Mesenteric fat pad (tissue), 1 donor: ENCODE measurements around the gene FBXW12. TPM values are rescaled to one million over a fixed set of nuclear protein-coding genes. Genes with fewer than 3 reads are reported as not detected.
A peak's percentile ranks its signal among the peaks of the same experiment; 100 is the strongest.

Experiments used
- DNase-seq: peaks from one replicate; pipeline ENCODE4 v3.0.0-alpha.2; 2020; ENCODE audit warnings: low spot score
- total RNA-seq: library from RNA; stranded (reverse); fragmentation: NEBNext Ultra II Directional; extraction: Animal tissue kit (Norgen Biotek cat#: 25700); gene quantifications from one replicate; pipeline ENCODE4 v1.2.1, GENCODE V29; 2021
- donor health status: DM: yes; HTN: yes; CAD: no.

Gene FBXW12
- total RNA-seq, 1 donor from 2014 or later: not detected

DNA sequence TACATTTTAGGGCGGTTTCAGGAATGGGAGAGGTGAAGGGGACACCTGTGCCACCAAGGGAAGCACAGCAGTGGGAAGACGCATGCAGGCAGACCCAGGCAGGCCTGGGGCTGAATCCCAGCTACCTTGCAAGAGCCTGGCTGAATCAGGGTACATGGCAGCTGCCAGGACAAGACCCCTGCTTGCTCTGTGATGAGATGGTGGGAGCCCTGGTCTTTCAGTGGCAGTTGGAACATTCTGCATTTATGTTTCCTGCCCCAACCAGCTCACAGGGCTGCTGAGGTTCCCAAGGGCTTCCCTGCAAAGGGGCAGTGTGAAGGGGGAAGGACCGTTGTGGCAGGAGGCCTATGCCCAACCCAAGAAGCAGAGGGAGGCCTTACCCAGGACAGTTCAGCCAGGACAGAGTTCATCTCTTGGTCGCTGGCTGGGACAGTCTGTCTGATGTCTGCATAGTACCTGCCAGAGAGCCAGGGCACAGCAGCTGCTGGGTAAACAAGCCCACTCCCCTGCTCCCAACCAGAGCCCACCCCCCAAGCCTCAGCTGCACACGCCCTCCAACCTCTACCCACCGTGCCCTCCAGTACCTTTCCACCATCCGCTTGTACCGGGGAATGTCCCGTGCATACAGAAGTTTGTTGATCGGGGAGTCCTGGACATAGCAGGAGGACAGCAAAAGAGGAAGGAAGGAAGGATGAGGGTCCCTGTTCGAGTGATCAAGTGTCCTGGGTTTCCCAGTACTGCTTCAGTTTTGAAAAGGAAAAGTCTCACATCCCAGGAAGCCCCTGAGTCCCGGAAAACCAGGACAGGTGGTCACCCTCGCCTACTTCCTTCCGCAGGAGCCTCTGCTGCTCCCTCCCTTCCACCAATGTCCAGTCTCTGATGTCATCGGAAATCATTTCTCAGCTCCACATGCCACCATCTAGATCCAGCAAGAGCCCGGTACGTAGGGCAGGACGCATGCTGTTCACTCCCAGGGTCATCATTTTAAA lies 34.7 kb downstream of the FBXW12 start:
- DNase-seq: no peak

DNA sequence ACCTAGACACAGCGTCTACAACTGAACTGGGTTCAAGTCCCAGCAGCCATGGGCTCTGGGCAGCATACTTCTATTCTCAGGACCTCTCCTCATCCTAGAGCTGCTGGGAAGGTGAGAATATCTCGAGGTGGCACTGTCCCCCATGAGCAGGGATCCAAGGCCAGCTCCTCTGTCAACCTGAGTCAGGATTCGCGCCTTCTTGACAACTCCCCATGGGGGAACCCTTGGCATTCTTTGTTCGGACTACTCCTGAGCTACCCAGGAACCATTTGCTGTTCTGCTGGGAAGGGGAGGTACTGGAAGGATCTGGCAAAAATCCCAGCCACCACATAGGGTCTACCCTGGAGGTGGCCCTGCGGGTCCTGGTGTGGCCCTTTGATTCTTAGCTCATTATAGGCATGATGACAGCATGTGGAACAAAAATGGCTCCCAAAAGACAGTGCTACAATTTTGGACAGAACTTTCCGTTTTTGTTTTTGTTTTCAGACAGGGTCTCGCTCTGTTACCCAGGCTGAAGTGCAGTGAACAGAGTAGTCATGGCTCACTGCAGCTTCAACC lies 35.6 kb downstream of the FBXW12 start:
- DNase-seq: no peak

DNA sequence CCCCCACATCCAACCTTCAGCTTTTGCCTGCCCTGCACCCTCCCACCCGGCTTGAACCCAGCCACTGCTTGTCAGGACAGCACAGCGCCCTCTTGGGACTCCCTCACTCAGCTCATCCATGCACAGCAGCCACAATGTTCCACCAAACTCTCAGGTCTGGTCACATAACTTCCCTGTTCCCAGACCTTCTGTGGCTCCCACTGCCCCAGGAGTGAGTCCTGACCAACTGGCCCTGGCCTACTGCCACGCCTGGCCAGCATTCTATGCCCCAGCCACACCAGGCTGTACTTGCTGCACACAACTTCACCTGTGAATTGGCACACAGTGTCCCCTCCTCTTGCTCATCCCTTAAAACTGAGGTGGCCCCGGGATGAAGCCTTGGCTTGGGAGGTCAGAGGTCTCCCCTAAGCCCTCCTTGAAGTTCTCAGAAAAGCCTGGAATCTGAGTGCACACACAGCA lies 36.8 kb downstream of the FBXW12 start:
- DNase-seq: peak; percentile 82

DNA sequence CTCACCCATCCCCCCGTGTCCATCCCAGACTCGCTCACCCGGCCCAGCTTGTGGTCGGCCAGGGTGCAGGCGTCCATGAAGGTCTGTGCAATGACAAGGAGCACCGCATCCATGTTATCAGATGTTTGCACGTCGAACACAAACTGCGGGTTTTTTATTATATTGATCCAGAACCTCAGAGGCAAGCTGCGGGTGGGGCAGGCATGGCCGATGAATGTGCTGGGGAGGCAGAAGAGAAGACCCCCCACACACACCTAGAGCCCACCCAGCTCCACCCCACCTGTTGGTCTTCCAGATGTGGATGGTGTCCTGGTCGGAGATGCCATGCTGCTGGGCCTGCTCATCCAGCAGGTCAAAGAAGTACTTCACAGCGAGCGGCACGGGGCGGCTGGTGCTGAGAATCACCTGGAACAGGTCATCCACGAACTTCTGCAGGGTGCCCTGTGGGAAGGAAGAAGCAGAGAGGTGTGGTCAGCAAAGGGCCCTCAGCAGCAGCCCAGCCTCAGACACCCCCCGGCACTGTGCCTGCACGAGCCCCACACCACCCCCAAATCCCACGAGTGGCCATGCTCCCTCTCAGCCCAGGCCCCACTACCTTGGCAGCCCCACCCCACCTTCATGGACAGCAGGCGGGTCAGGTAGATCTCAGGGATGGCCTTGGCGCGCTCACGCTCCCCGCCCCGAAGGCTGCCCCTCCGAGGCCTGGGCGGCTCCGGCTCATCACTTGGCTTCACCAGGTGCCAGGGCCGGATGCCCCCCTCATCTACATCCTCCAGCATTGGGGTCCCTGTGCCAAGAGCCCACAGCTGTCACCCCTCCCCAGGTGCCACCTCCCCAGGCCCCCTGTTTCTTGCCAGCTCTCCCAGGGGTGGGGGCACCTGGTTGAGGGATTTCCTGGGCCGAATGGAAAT lies 37.5 kb downstream of the FBXW12 start:
- peak; percentile 86 for DNase-seq

DNA sequence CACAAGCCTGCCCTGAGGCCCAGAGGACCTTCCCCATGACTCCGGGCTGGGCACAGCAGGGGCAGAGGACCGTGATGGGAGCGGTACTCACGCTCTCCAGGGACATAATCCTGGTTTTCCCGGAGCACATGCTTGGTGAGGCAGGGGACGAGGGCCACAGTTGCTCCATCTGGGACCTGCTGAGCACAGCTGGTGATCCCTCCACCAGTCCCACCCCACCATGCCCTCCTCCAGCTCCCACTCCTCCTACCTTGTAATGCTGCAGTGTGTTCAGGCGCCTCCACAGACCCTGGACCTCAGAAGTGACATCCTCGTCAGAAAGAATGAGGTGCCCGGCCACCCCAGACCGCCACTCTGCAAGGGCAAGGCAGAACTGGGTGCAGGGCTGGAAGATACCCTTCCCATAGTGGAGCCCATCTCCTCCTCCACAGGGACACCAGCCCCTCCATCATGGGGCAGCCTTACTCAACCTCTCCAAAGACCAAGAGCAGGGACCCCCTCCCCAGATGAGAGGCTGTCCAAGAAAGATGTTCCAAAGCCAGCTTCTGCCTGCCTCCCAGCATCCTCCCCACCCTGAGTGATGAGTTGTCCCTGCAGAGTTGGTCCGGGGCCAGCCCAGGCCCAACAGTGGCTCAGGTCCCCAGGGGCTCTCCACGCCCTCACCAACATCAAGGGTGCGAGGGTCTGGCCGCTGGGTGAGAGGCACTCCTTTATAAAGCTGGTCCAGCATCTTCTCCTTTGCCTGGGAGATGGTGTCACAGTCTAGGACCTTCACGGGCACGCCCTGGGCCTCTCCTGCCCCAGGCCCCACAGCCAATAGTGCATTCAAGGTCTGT lies 38.4 kb downstream of the FBXW12 start:
- DNase-seq: peak; percentile 83

DNA sequence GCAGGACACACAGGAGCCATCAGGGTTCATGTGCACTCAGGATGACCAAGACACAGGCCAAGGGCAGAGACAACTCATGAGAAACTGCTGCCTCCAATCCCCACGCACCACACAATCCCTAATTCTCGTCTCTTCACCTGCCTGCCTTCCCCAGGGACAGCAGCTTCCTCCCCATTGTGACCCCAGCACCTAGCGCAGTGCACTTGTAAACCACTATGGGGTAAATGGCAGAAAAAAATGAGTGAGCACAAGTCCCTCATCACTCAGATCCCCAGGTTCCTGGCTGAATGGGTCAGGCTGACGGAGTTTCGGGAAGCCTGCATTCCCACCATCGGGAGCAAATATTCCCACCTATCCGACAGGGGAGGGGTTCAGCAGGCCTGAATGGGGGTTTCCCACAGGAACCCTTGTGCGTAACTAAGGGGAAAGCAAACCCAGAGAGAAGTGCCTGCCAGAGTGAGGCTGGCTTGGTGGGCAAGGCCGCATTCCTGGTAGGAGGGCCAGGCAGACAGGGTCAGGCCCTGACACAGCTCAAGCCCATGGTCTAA lies 39.1 kb downstream of the FBXW12 start:
- no peak for DNase-seq

DNA sequence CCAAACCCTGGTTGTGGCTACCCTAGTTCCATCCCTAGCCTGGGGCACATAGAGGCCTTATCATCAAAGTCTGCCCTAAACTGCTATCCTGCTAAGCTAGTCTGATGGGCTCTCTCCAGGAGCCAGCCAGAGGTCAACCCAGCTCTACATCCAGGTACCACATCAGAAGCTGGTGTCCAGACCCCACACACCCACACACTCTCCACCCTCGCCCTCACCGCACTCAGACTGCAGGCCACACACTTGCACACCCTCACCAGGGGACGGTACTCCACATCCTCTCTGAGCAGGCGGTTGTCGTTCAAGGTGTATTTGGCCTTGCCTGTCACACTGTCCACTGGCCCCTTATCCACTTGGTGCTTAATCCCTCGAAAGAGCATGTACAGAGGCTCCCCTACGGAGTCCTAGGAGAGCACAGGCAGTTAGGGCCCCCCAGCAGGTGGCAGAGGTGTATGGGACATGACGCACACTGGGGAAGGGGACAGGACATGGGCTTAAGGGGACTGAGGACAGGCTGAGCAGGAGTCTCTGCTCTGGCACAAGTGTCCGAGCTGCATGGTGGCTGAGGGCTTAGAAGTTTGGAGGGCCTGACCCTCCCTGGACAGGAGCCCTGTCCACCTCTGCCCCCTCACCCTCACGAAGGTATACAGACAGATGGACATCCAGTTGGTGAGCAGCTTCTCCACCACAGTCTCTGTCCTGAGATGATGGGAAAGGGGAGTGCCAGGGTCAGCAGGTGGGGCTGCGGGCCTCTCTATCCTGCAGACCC lies 39.8 kb downstream of the FBXW12 start:
- no peak for DNase-seq

DNA sequence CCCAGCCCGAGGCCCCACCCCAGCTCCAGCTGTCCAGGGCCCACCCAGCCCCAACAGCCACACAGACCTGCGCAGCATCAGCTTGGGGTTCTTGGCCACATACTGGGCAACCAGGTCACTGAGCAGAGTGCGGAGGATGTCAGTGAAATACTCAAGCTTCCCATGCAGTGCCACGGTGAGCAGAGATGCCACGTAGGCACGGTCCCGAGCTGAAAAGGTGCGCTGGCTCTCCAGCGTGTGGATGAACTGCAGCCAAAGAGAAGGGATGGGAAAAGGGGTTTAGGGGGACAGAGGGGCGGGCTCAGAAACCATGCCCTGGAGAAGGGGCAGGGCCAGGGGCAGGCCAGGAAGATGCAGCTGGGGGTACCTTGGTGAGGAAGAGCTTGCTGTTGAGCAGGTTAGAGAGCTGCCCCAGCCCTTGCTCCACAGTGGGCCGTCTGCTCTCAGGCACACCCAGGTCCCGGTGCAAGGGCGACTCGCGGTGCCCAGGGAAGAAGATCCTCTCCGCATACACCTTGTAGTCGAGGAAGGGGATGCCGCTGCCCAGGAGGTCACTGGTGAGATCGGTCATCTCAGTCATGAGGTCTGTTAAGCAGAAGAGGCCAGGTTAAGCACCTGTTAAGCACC lies 40.5 kb downstream of the FBXW12 start:
- DNase-seq: no peak

DNA sequence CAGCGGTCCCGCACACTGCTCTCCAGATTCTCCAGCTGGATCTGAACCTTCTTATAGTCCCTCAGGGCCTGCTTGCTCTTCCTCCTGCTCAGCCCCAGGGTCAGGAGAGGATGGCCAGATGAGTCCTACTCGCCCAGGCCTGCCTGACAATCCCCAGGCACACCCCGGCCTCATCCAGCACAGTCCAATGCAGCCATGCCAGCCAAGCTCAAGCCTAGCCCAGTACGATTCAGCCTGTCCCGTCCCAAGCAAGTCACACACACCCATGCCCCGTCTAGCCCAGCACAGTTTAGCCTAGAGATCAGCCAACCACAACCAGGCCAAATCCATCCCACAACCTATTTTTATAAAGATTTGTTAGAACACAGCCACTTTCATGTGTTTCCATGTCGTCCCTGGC lies 41.1 kb downstream of the FBXW12 start:
- DNase-seq: no peak

DNA sequence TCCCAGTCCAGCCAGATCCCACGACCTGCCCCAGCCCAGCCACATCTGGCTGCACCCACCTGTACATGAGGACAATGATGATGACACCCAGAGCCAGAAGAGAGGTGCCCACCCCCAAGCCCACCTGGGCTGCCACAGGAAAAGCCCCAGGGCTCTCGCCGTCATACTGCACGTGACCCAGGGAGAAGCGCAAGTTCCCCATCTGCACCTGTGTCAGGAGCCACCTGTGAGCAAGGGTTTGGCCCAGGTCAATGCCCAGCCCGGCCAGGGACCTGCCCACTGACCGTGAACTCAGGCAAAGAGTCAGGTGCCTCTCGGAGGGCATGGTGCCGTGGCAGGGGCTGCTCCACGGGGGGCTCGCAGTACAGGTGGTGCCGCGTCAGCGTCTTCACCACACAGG lies 41.6 kb downstream of the FBXW12 start:
- no peak for DNase-seq

DNA sequence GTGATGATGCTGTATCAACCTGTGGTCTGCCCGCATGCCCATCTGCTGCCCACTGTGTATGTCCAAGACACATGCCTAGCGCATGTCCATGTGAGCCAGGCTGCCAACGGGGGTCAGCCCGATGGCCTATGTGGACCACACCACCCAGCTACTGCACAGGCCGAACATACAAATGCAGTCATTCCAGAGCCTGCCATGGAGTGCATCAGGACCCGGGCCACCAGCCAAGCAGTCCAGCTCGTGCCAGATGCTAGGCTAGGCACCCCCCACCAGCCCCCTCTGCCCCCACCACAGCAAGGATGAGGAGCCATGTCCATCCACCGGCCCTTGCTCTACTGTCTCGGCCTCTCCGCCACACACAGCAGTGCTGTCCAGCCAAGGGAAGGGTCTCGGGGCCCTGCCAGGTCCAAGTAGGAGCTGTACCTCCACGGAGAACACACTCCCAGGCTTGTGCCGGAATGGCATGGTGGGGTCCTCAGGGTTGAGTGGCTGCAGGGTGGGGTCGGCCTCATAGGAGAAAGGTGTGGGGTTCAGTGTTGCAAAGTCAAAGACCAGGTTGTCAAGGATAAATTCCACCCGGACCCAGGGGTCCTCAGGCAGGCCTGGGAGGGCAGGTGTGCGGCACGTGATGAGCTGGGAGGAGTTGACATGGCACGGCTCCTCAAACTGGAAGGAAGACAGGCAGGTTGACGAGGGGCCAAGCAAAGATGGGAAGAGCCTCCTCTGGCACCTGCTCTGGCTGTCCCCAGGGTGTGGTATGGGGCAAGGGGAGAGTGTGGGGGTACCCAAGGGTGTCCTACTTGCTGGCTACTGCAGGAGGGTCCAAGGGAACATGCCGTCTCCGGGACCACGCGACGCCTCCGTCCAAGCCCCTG lies 42.6 kb downstream of the FBXW12 start:
- DNase-seq: no peak

DNA sequence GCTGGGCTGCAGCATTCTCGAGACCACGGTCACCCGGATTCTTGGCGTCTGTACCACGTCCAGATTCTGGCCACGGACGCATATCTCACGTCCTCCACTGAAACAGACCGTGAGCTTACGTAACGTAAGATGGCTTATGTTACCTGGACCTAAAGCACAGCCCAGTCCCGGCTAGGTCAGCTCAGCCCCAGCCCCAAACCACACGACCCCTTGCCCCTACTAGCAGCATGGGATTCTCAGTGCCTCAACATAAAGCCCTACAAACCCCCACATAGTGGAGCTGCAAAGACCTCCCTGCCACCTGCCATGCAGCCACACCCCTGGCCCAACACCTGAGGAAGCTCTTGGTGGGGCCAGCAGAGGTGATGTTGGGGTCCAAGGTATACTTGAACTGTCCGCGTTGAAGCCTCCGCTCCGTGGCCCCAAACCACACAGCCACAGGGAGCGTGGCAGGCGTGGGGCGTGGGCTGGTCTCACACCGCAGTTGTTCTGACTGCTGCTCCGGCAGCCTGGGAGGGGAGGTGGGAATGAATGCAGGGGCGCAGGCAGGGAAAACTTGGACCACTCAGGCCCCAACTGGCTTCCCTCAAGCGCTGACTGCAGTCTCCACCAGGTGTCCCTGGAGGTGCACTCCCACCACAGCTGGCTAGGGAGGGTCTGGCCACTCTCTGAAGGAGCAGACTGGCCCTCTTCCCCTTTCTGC lies 43.4 kb downstream of the FBXW12 start:
- DNase-seq: no peak

DNA sequence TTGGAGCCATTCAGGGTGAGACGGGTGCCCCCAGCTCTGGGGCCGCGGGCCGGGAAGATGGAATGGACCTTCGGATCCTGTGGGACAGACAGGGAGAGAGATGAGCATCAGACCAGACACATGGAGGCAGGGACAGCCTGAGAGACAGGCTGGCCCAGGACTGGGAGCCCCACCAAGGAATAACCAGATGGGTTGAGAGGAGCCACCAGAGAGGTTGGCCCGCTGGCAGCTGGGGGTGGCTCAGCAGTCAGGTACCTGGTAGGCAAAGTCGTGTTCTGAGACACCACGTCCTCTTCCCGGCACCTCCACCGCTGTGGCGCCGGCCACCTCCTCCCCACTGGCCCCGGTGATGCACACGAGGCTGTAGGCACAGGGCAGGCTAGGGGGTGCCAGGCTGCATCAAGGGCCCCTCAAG lies 44.1 kb downstream of the FBXW12 start:
- no peak for DNase-seq

DNA sequence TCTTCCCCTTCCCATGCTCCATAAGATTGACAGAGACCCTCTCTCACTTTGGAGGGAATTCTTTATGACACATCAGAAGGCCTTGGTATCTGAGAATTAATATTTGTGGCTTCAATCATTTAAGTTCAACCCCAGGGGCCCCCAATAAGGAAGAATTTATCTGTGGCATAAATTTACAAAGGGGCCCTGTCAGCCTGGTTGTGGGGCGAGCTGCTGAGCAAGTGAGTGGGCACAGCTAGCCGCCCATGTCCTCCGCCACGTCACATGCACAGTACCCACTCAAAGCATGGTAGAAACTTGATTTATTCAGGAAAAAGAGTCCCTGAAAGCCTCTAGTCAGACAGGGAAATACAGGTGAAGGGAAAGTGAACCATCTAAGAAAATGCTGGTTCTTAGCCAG lies 44.5 kb downstream of the FBXW12 start:
- no peak for DNase-seq

DNA sequence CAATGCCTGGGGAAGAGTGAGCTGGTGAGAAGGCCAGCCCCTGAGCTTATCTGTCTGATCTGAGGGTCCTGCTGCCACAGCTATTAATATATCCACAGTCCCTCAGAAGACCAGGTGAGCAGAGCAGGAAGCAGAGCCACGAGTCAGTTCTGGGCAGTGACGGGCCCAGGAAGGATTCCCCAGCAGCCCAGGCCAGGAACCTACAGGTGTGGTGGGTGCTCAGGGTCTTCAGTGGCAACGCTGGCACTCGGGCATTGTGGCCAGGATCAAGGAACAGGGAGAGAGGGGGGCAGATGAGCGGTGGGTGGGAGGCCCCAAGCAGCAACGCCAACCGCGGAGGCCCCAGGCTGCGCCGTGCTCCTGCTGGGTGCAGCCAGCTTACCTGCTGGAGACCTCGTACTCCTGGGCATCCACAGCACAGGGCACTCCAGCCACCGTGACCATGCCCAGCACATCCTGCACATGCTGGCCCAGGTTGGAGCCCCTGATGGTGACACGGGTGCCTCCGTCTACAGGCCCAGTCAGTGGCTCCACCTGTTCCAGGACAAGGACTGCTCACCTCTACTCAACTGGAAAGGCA lies 45.6 kb downstream of the FBXW12 start:
- DNase-seq: no peak

DNA sequence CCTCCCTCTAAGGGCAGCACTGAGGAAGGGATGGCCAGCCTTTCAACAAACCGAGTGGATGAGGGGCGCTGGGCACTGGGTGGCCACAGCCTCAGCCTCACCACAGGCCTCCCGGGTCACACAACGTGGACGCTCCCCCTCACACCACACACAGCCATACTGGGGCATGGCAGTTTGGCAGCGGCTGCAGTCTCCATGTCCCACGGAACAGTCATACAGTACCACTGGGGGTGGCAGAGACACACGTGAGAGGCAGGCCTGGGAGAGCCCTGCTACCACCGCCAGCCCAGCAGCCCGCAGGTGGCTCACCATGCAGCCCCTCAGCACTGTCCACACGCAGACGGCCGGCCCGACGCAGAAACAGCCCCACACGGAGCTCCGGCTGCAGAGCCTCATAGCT lies 46.1 kb downstream of the FBXW12 start:
- DNase-seq: no peak

DNA sequence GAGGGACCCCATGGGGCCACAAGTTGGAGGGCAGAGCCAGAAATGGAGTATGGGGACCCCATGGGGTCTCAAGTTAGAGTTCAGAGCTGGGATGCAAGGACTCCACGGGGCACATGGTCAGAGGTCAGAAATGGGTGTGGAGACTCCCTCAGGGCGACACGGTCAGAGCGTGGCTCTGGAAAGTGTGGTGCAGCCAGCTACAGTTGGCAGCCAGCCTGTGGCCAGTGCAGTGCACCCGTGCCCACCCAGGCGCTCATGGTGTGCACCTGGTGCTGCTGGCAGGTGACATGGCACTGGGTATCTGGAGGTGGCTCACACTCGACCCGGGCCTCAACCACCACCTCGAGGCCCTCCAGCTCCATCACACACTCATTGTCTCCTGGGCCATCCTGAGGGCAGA lies 46.6 kb downstream of the FBXW12 start:
- DNase-seq: no peak
